Uterus (tissue), 4 donors: ENCODE data around the gene OBSCN. TPM values are rescaled to one million over a fixed set of nuclear protein-coding genes. Genes with fewer than 3 reads are reported as not detected.

ENCODE experiments used
- DNase-seq, 2 donors: peaks; one replicate each; pipeline ENCODE4 v3.0.0-alpha.2; 2019 to 2020
- H3K27ac ChIP-seq, 2 donors: fragments of 200-600 bp; sonication (generic); 1 replicate in 1 of 2; 2 replicates in 1 of 2; pipeline ENCODE4 v1.5.1; 2016 to 2018
- H3K27me3 ChIP-seq, 2 donors: fragments of 200-600 bp; sonication (generic); one replicate each; pipeline ENCODE4 v1.5.1; 2018 to 2019; ENCODE audit warnings: control low read depth in 1 of 2
- H3K36me3 ChIP-seq, 2 donors: fragments of 200-600 bp; sonication (generic); one replicate each; pipeline ENCODE4 v1.5.1; 2019; ENCODE audit warnings: control low read depth in 1 of 2
- H3K4me1 ChIP-seq, 2 donors: fragments of 200-600 bp; sonication (generic); one replicate each; pipeline ENCODE4 v1.5.1; 2018 to 2019; ENCODE audit warnings: control low read depth in 1 of 2
- H3K4me3 ChIP-seq, 2 donors: fragments of 200-600 bp; sonication (generic); 1 replicate in 1 of 2; 2 replicates in 1 of 2; pipeline ENCODE4 v1.5.1; 2018 to 2019; ENCODE audit warnings: mild to moderate bottlenecking in 1 of 2
- H3K9me3 ChIP-seq, 2 donors: fragments of 200-600 bp; sonication (generic); one replicate each; pipeline ENCODE4 v1.5.1; 2019; ENCODE audit warnings: control low read depth in 1 of 2
- POLR2A ChIP-seq, 2 donors: fragments of 450-650 bp; IDR thresholded peaks; one replicate each; pipeline ENCODE4 v1.6.1; 2016; ENCODE audit warnings: antibody characterized with exemption in 2 of 2, mild to moderate bottlenecking in 1 of 2, moderate library complexity in 1 of 2
- intact Hi-C: fragments of 100-400 bp; cut with DNase I; formaldehyde crosslinking; loops from one replicate; pipeline ENCODE4 v1.15.1; 2023; ENCODE audit warnings: low total_unique reads
- total RNA-seq, 4 donors: library from RNA; depleted of rRNA in 3 of 4; stranded (reverse); fragments of >200 nt in 3 of 4; gene quantifications; one replicate each; pipeline versions ENCODE4 v1.1.0 to v1.2.4, GENCODE V29; 2014 to 2023
- TF ChIP-seq, protein P1 (sequence below), 4 experiments: fragments of 200-600 bp in 2 of 4; fragments of 450-650 bp in 2 of 4; sonication (generic) in 2 of 4; IDR thresholded peaks; one replicate each; pipeline ENCODE4 v1.5.1; 2016 to 2019; ENCODE audit warnings: antibody characterized with exemption in 4 of 4, mild to moderate bottlenecking in 2 of 4, moderate library complexity in 1 of 4
- donor health status: DM: yes; HTN: yes; CAD: no.

Gene OBSCN
- total RNA-seq, 4 donors from 2014 or later = 5.9 to 53.2 (median 22.4) TPM

DNA sequence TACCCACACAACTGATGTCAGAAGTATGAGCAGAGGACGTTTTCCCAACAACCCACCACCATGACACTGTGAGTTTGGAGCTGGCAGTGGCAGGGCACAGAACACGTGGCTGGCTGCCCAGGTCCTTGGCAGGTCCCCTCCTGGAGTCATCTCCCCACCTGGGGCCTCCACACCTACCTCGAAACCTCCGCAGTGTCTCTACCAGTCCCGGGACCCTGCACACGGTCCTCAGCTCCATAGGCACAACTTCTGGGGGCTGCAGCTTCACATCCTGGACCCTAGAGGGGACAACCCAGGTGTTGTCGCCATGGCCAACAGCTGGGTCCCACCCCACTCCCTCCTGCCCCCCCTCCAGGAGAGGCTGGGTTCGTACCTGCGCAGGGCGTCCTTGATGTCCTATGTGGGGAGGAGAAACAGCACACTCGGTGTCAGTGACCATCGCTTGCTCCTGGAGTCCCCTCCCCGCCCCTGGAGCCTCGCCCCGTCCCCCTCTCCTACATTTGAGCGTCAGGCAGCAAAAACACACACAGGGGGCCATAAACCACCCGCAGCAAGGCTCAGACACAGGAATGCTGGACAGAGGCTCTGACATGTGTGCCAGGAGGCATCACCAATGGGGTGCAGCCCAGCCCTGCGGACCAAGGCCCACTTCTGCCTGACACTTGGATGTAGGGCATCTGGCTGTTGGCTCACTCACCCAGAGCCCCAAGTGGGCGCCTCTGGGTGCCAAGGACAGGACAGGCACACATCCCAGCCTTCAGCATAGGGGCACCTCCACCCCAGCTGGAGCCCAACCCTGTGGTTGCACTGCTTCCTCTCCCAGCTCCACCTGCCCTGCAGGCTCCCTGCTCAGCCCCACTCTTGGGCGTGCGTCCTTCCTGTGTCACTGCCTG lies 189.2 kb downstream of the OBSCN start:
- Histone ChIP-seq H3K27ac (no peak overlapping the region), H3K36me3 (no peaks in the 10 kb centered on the region)
- intact Hi-C loops = no loop called here

DNA sequence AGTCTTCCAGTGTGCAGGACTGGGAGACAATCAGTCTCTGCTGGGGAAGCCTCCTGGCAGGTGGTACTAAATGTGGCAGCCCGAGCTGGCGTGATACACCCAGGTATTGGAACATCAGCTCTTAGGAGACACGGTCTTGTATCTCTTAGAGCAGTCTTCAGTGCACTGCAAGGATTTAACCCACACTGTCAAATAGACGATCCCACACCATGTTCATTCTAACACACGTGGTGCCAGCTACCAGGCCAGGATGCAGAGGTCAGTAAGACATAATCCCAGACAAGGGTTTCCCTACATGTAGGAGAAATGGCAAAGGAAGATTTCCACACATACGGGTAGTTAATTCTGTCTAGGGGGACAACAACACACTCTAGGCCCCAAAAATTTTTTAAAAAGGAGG lies 190.1 kb downstream of the OBSCN start:
- Histone ChIP-seq H3K27me3 (no peaks in the 10 kb centered on the region), H3K27ac (no peak overlapping the region), H3K36me3 (no peaks in the 10 kb centered on the region), H3K9me3 (no peaks in the 10 kb centered on the region), H3K4me1 (no peaks in the 10 kb centered on the region), H3K4me3 (no peak overlapping the region)
- TF ChIP-seq, protein P1, sequence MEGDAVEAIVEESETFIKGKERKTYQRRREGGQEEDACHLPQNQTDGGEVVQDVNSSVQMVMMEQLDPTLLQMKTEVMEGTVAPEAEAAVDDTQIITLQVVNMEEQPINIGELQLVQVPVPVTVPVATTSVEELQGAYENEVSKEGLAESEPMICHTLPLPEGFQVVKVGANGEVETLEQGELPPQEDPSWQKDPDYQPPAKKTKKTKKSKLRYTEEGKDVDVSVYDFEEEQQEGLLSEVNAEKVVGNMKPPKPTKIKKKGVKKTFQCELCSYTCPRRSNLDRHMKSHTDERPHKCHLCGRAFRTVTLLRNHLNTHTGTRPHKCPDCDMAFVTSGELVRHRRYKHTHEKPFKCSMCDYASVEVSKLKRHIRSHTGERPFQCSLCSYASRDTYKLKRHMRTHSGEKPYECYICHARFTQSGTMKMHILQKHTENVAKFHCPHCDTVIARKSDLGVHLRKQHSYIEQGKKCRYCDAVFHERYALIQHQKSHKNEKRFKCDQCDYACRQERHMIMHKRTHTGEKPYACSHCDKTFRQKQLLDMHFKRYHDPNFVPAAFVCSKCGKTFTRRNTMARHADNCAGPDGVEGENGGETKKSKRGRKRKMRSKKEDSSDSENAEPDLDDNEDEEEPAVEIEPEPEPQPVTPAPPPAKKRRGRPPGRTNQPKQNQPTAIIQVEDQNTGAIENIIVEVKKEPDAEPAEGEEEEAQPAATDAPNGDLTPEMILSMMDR (IDR thresholded peaks at IDR 0.05) = no peak
- no peak for TF ChIP-seq POLR2A (IDR thresholded peaks at IDR 0.05)
- DNase-seq = no peak
- intact Hi-C loops = no loop called here

More for the DNA sequence above, 189.2 kb downstream of the OBSCN start:
- no peaks in the 10 kb centered on the region for H3K4me1 ChIP-seq
- DNase-seq = no peak
- H3K9me3 ChIP-seq = no peaks in the 10 kb centered on the region
- H3K4me3 ChIP-seq = no peak overlapping the region
- H3K27me3 ChIP-seq = no peaks in the 10 kb centered on the region
- TF ChIP-seq POLR2A (IDR thresholded peaks at IDR 0.05) = no peak
- TF ChIP-seq, protein P1 (IDR thresholded peaks at IDR 0.05) = no peak

DNA sequence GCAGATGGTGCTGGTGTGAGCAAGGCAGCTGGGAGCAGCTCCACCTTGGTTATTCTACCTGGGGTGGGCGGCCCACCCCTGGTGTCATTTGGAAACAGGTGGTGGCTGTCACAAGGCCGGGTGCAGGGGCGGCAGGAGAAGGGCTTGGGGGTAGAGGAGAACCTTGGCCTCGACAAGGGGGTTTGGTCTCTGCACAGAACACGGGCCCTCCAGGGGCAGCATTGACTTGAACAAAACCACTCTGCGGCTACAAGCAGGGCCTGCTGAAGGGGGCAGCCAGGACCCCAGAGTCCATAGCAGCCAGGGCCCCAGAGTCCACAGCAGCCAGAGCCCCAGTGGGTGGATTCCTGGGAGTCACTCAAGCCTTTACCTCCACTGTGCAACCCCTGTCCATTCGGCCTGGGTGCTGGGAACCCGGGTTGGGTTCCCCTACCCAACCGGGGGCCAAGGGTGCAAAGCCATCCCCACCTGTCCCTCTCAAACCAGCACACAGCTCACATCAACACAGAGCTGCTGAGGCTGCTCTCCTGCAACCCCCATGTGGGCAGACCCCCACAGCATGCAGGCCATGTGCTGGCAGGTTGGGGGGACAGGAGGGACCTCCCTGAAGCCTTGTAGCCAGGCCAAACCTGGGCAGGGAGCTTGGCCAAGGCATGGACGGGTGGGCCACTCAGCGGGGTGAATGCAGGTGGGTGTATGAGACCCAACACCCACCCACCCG lies 191.1 kb downstream of the OBSCN start:
- intact Hi-C loops = no loop called here
- H3K36me3 ChIP-seq = no peaks in the 10 kb centered on the region
- H3K27ac ChIP-seq = no peak overlapping the region
- TF ChIP-seq POLR2A (IDR thresholded peaks at IDR 0.05) = no peak
- TF ChIP-seq, protein P1 (IDR thresholded peaks at IDR 0.05) = no peak
- H3K27me3 ChIP-seq = no peaks in the 10 kb centered on the region
- no peak for DNase-seq
- no peak overlapping the region for H3K4me3 ChIP-seq
- peaks cover 0 to 2% of the 10 kb centered on the region in 2 donors for H3K4me1 ChIP-seq
- H3K9me3 ChIP-seq = no peaks in the 10 kb centered on the region

DNA sequence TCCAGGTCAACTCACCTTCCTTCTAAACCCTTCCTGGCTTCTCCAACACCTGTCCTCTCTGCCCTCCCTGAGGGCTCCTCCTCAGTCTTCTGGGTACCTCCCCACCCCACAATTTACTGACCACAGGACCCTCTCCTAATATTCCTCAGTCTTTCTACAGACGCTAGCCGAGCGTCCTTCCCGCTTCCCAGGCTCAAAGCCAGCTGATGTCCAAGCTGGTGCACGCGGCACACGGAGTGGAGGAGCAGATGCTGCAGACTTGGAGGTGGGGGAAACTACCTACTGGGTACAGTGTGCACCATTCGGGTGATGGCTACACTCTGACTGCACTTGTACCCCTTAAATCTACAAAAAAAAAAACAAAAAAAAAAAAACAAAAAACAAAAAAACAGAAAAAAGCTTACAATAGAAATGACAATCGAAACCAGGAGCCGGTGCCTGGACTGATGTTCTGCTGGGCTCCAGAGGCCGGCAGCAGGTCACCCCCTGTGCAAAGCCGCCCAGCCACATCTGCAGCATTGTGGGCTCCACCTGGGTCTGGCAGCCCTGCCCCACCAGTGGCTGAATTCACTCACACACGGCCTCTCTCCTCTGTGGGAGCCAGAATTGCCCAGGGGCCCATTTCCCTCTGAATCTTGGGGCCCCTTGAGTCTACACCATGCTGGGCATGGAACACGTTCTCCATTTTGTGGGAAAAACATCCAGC lies 191.8 kb downstream of the OBSCN start:
- Histone ChIP-seq H3K27ac (no peak overlapping the region), H3K4me3 (no peak overlapping the region), H3K27me3 (no peaks in the 10 kb centered on the region), H3K4me1 (peaks cover 3 to 10% of the 10 kb centered on the region in 2 donors), H3K36me3 (no peaks in the 10 kb centered on the region), H3K9me3 (no peaks in the 10 kb centered on the region)
- DNase-seq = no peak
- no peak for TF ChIP-seq POLR2A (IDR thresholded peaks at IDR 0.05)
- TF ChIP-seq, protein P1 (IDR thresholded peaks at IDR 0.05) = no peak
- intact Hi-C loops = no loop called here
